NCI-H2227 (cell line): ENCODE data around the gene FOXL1.
"Not testable (repeated sequence)": the region's sequence is repeated elsewhere in the genome, so short reads cannot be mapped to it uniquely, and the experiment has no call there.

Source experiments
- DNase-seq: peaks from one replicate; lab custom pipeline; 2025; ENCODE audit not compliant: unreplicated experiment; lab: John Stamatoyannopoulos, UW

Gene FOXL1

GRCh38 chr16:86580063-86580790 lies 1.9 kb downstream of the FOXL1 start:
- DNase-seq, result no peak

- DNase-seq, result no peak
Observed at GRCh38 chr16:86580791-86581170, 2.4 kb downstream of the FOXL1 start.

- no peak for DNase-seq
Observed at GRCh38 chr16:86581458-86581857, 3.1 kb downstream of the FOXL1 start.

- no peak for DNase-seq
Observed at GRCh38 chr16:86584071-86584685, 5.8 kb downstream of the FOXL1 start.

- no peak for DNase-seq
Observed at GRCh38 chr16:86584726-86585721, 6.7 kb downstream of the FOXL1 start.

GRCh38 chr16:86585821-86586611 lies 7.7 kb downstream of the FOXL1 start:
- DNase-seq, result no peak

- no peak for DNase-seq
Observed at GRCh38 chr16:86587487-86587886, 9.1 kb downstream of the FOXL1 start.

- DNase-seq, result not testable (repeated sequence)
Observed at GRCh38 chr16:86587955-86588354, 9.6 kb downstream of the FOXL1 start.

- DNase-seq, result no peak
Observed at GRCh38 chr16:86590501-86591144, 12.3 kb downstream of the FOXL1 start.

- no peak for DNase-seq
Observed at GRCh38 chr16:86591270-86591669, 12.9 kb downstream of the FOXL1 start.

GRCh38 chr16:86593913-86594620 lies 15.7 kb downstream of the FOXL1 start:
- DNase-seq, result no peak

- no peak for DNase-seq
Observed at GRCh38 chr16:86594721-86595120, 16.4 kb downstream of the FOXL1 start.

- no peak for DNase-seq
Observed at GRCh38 chr16:86595983-86596605, 17.7 kb downstream of the FOXL1 start.

GRCh38 chr16:86597126-86597879 lies 19.0 kb downstream of the FOXL1 start:
- DNase-seq, result no peak

- DNase-seq, result no peak
Observed at GRCh38 chr16:86597880-86598606, 19.7 kb downstream of the FOXL1 start.

- DNase-seq, result no peak
Observed at GRCh38 chr16:86598607-86599565, 20.5 kb downstream of the FOXL1 start.

GRCh38 chr16:86601356-86601755 lies 23.0 kb downstream of the FOXL1 start:
- no peak for DNase-seq
